Measurements from ENCODE around the gene RCC1. TPM values are rescaled to one million over a fixed set of nuclear protein-coding genes. Genes with fewer than 3 reads are reported as not detected.

The RCC1 gene
- total and polyA plus RNA-seq, 2 donors (not counting 3 experiments of a cell fraction or from before 2014, with no cell fraction given), result 37.1 to 77.7 TPM

GRCh38 chr1:28551381-28551780 lies 45.5 kb downstream of the RCC1 start:
- H3K4me1 ChIP-seq (ENCODE audit: control insufficient read depth, extremely low read depth, insufficient read depth, low read length), result peaks cover 12% of the 10 kb centered on the region
- peaks cover 11% of the 10 kb centered on the region for H3K79me2 ChIP-seq (ENCODE audit: control insufficient read depth, insufficient read depth, low read length)
- POLR2A ChIA-PET, result interaction anchor here (0.9 to 3.8 kb wide), 2 partner anchors 29 to 30 kb away, joined by 4 to 59 read pairs; no protein-coding TSS in a partner anchor
- no peak overlapping the region for H3K4me3 ChIP-seq (replicated peaks in 1 of 3; ENCODE audit: insufficient read depth in 1 of 3, low read depth in 1 of 3, low read length in 3 of 3)
- TF ChIP-seq FOS (IDR thresholded peaks at IDR 0.05; ENCODE audit: borderline replicate concordance, insufficient read depth, low read length) (no peak), MAX (IDR thresholded peaks at IDR 0.05; ENCODE audit: insufficient read depth, insufficient read length) (no peak), POLR2A (IDR thresholded peaks at IDR 0.05; ENCODE audit: low read depth, low read length) (no peak), MYC (IDR thresholded peaks at IDR 0.05; ENCODE audit: low read depth, low read length) (no peak), EZH2 (IDR thresholded peaks at IDR 0.05; ENCODE audit: borderline replicate concordance, low read depth, low read length, severe bottlenecking) (no peak), GATA2 (IDR thresholded peaks at IDR 0.05; ENCODE audit: insufficient read depth, insufficient read length, low read depth, low read length) (no peak), JUN (IDR thresholded peaks at IDR 0.05; ENCODE audit: borderline replicate concordance, insufficient read depth, insufficient read length, low read depth) (no peak), POLR2AphosphoS5 (IDR thresholded peaks at IDR 0.05; ENCODE audit: insufficient read depth, low read depth, low read length) (no peak)
- CTCF ChIA-PET, result no interaction called here
- H3K9me1 ChIP-seq (replicated peaks; ENCODE audit: control insufficient read depth, extremely low read depth, insufficient read depth, low read length), result no peaks in the 10 kb centered on the region
- no peaks in the 10 kb centered on the region for H3K9me3 ChIP-seq (replicated peaks; ENCODE audit: control insufficient read depth, insufficient read depth, low read length)
- no peak for DNase-seq (ENCODE audit: low read depth, low spot score)
- no peak overlapping the region for H3K9ac ChIP-seq (replicated peaks; ENCODE audit: extremely low read depth, insufficient read depth, low read length)
- FAIRE-seq, result no peak
- no peak overlapping the region for H3K4me2 ChIP-seq (ENCODE audit: insufficient read depth, low read length)
- dilution Hi-C loops (cut with MboI; ENCODE audit: extremely low pct_ligation_motif_present, low sequenced_read_pairs) (no loop called here), intact Hi-C loops (cut with micrococcal nuclease) (loop anchor here (10.0 kb wide), 1 partner anchor 1857 kb away; the partner anchor contains the start of gene ARID1A)
- H3K27ac ChIP-seq (ENCODE audit: insufficient read depth, low read depth, low read length), result no peak overlapping the region
- no TSS peak for BruUV-seq (replicated peaks)
- H3K36me3 ChIP-seq (ENCODE audit: control insufficient read depth in 2 of 2, extremely low read depth in 1 of 2, insufficient read depth in 2 of 2, low read length in 2 of 2), result no peaks in the 10 kb centered on the region
- no peaks in the 10 kb centered on the region for H3K27me3 ChIP-seq (ENCODE audit: control insufficient read depth in 2 of 2, insufficient read depth in 2 of 2, low read length in 2 of 2)
- no peak overlapping the region for H2AFZ ChIP-seq (ENCODE audit: low read depth, low read length)
- no peaks in the 10 kb centered on the region for H4K20me1 ChIP-seq (replicated peaks; ENCODE audit: control insufficient read depth, extremely low read depth, insufficient read depth, low read length)

Data from endothelial cell of umbilical vein (primary cell).